ENCODE data around the gene TSC2. TPM values are rescaled to one million over a fixed set of nuclear protein-coding genes. Genes with fewer than 3 reads are reported as not detected.

TSC2 gene
- total RNA-seq, 2 donors from 2014 or later: 75.3 to 143 TPM

DNA sequence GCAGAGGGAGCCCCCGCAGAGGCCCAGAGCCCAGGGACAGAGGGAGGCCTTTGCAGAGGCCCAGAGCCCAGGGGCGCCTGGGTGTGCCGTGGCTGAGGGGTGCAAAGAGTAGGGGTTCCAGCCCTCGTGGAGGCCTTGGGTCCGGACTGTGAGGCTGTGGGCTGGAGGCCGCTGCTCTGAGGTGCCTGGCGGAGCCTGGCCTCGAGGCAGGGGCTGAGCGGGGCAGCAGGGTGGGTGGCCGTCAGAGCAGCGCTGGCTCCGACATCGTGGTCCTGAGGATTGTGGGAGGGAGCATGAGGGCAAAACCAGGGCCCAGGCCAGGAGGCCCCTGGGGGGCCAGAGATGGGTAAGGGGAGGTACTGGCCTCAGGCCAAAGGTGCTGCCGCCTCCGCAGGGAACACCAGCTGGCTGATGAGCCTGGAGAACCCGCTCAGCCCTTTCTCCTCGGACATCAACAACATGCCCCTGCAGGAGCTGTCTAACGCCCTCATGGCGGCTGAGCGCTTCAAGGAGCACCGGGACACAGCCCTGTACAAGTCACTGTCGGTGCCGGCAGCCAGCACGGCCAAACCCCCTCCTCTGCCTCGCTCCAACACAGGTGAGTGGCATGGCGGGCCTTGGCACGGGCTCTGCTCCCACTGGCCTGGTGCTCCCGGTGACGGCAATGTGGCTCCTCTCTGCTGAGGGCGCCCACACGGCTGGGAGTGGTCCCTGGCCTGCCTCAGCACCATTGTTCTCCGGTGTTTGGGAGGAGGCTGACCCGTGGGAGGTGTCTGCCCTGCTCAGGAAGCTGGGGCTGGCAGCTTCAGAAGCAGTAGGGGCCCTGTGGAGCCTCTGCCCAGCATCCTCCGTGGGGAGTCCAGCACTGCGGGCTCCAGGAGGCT lies 33.7 kb downstream of the TSC2 start:
- peaks cover 5% of the 10 kb centered on the region for H3K36me3 ChIP-seq

DNA sequence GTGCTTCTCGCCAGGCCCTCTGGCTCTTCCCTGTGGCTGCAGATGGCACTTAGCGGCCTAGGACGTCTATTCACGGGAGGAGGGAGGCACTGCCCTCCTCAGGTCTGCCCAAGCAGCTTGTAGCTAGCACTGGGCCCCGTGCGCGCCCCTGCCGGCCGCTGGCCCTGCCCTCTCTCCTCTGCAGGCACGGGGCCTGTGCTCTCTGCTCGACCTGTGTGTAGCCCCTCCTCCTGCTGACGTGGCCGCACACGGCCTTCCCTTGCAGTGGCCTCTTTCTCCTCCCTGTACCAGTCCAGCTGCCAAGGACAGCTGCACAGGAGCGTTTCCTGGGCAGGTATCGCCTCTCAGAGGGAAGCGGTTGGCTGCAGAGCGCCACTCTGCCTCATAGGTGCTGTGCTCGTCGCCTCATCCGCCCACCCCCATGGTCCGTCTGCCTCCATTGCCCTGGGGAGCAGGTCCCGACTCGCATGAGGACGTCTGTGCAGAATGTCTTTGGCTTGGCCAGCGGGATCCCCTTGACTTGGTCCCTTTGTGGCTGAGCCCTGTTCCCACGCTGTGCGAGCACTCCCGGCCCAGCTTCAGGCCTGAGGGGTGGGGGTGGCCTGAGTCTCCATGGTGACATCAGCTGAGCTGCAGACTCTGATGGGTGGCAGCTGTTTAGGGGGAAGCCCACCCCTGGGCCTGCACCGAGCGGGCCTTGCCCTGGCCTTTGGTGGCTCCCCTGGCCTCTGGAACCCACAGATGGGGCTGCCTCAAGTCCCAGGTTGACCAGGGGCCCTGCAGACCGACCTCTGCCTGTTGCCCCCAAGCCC lies 34.6 kb downstream of the TSC2 start:
- peak; percentile 70 for DNase-seq
- Histone ChIP-seq H3K4me3 (no peak overlapping the region), H3K36me3 (peaks cover 12% of the 10 kb centered on the region), H3K4me1 (no peaks in the 10 kb centered on the region), H3K9ac (ENCODE audit: low read depth in 2 of 2, low read length in 2 of 2) (no peak overlapping the region), H3K9me3 (no peaks in the 10 kb centered on the region), H3K27ac (peak overlapping the region; percentile 32), H3K27me3 (no peaks in the 10 kb centered on the region)
- TF ChIP-seq CTCF (IDR thresholded peaks at IDR 0.05): no peak
- intact Hi-C loops (cut with DNase I): loop anchor here (10.0 kb wide), 1 partner anchor 58 kb away; the partner anchor contains the start of gene NHERF2

More for the DNA sequence above, 33.7 kb downstream of the TSC2 start:
- H3K4me3 ChIP-seq: no peak overlapping the region
- no peaks in the 10 kb centered on the region for H3K27me3 ChIP-seq
- no peak overlapping the region for H3K9ac ChIP-seq (ENCODE audit: low read depth in 2 of 2, low read length in 2 of 2)
- DNase-seq: no peak
- no peaks in the 10 kb centered on the region for H3K4me1 ChIP-seq
- peak overlapping the region; percentile 32 for H3K27ac ChIP-seq
- intact Hi-C loops (cut with DNase I): loop anchor here (10.0 kb wide), 1 partner anchor 57 kb away; the partner anchor contains the start of gene NHERF2
- no peak for TF ChIP-seq CTCF (IDR thresholded peaks at IDR 0.05)
- no peaks in the 10 kb centered on the region for H3K9me3 ChIP-seq

- Histone ChIP-seq H3K9me3 (no peaks in the 10 kb centered on the region), H3K27ac (no peak overlapping the region), H3K27me3 (no peaks in the 10 kb centered on the region), H3K36me3 (peaks cover 12% of the 10 kb centered on the region), H3K9ac (ENCODE audit: low read depth in 2 of 2, low read length in 2 of 2) (no peak overlapping the region), H3K4me3 (no peak overlapping the region), H3K4me1 (no peaks in the 10 kb centered on the region)
- no peak for DNase-seq
- no peak for TF ChIP-seq CTCF (IDR thresholded peaks at IDR 0.05)
- intact Hi-C loops (cut with DNase I): loop anchor here (10.0 kb wide), 1 partner anchor 58 kb away; the partner anchor contains the start of gene NHERF2
Measured at GRCh38 chr16:2082983-2083364, 35.2 kb downstream of the TSC2 start.

- DNase-seq: no peak
- Histone ChIP-seq H3K36me3 (peaks cover 12% of the 10 kb centered on the region), H3K27ac (no peak overlapping the region), H3K4me3 (no peak overlapping the region), H3K9ac (ENCODE audit: low read depth in 2 of 2, low read length in 2 of 2) (no peak overlapping the region), H3K4me1 (no peaks in the 10 kb centered on the region), H3K27me3 (no peaks in the 10 kb centered on the region), H3K9me3 (no peaks in the 10 kb centered on the region)
- TF ChIP-seq CTCF (IDR thresholded peaks at IDR 0.05): no peak
- intact Hi-C loops (cut with DNase I): loop anchor here (10.0 kb wide), 1 partner anchor 59 kb away; the partner anchor contains the start of gene NHERF2
Measured at GRCh38 chr16:2083409-2083808, 35.6 kb downstream of the TSC2 start.

All from colonic mucosa (tissue), 4 donors.